HepG2 (cell line): ENCODE measurements around the gene DHTKD1. TPM values are rescaled to one million over a fixed set of nuclear protein-coding genes. Genes with fewer than 3 reads are reported as not detected.

ENCODE experiments used
- ARID2 ChIP-seq: sonication (generic); formaldehyde crosslinking; IDR thresholded peaks from 2 replicates; pipeline ENCODE4 v1.8.1; 2022; ENCODE audit warnings: mild to moderate bottlenecking, missing genetic modification reagents, borderline replicate concordance
- ATF1 ChIP-seq: IDR thresholded peaks from 2 replicates; pipeline ENCODE4 v1.6.1; 2016; ENCODE audit warnings: mild to moderate bottlenecking, control low read depth
- CHCHD3 ChIP-seq: sonication (generic); formaldehyde crosslinking; IDR thresholded peaks from 2 replicates; pipeline ENCODE4 v1.8.0; 2022; ENCODE audit warnings: mild to moderate bottlenecking, missing genetic modification reagents, moderate library complexity
- EED ChIP-seq: sonication (generic); formaldehyde crosslinking; IDR thresholded peaks from 2 replicates; pipeline ENCODE4 v1.5.0; 2020; ENCODE audit warnings: mild to moderate bottlenecking, missing genetic modification reagents
- EP300 ChIP-seq, 3 experiments: sonication (generic) in 1 of 3; formaldehyde crosslinking in 1 of 3; IDR thresholded peaks; 2 replicates each; pipeline versions ENCODE4 v1.5.1 to v1.6.1; 2011 to 2020; ENCODE audit warnings: low read depth in 2 of 3, low read length in 2 of 3, borderline replicate concordance in 1 of 3, improper control_type of control experiment in 1 of 3, mild to moderate bottlenecking in 1 of 3, missing genetic modification reagents in 1 of 3, moderate library complexity in 1 of 3
- GLI4 ChIP-seq: sonication (generic); formaldehyde crosslinking; IDR thresholded peaks from 2 replicates; pipeline ENCODE4 v1.5.1; 2020; ENCODE audit warnings: missing genetic modification reagents, mild to moderate bottlenecking, moderate library complexity, borderline replicate concordance
- GTF2F1 ChIP-seq: fragments of 150-350 bp; IDR thresholded peaks from 2 replicates; pipeline ENCODE4 v1.6.1; 2014; ENCODE audit warnings: low read length
- KAT7 ChIP-seq: IDR thresholded peaks from 2 replicates; pipeline ENCODE4 v1.6.1; 2018; ENCODE audit warnings: borderline replicate concordance, missing compliant biosample characterization
- MLLT10 ChIP-seq: sonication (generic); formaldehyde crosslinking; IDR thresholded peaks from 2 replicates; pipeline ENCODE4 v1.4.0; 2020; ENCODE audit warnings: missing genetic modification reagents
- NFIB ChIP-seq: sonication (generic); formaldehyde crosslinking; IDR thresholded peaks from 2 replicates; pipeline ENCODE4 v1.9.0; 2021; ENCODE audit warnings: missing genetic modification reagents, mild to moderate bottlenecking, borderline replicate concordance
- NFKBIZ ChIP-seq: IDR thresholded peaks from 2 replicates; pipeline ENCODE4 v1.6.1; 2018; ENCODE audit warnings: missing genetic modification reagents, missing compliant biosample characterization
- NR2C2 ChIP-seq: sonication (generic); formaldehyde crosslinking; IDR thresholded peaks from 2 replicates; pipeline ENCODE4 v1.4.0; 2020; ENCODE audit warnings: missing genetic modification reagents, mild to moderate bottlenecking, moderate library complexity, borderline replicate concordance
- NR3C1 ChIP-seq: sonication (generic); formaldehyde crosslinking; IDR thresholded peaks from 2 replicates; pipeline ENCODE4 v1.4.0; 2020; ENCODE audit warnings: missing genetic modification reagents
- PHB2 ChIP-seq: fragments of 450-650 bp; IDR thresholded peaks from 2 replicates; pipeline ENCODE4 v1.6.1; 2018; ENCODE audit not compliant: partially characterized antibody
- RAD51 ChIP-seq: fragments of 450-650 bp; IDR thresholded peaks from 2 replicates; pipeline ENCODE4 v1.6.1; 2016; ENCODE audit warnings: borderline replicate concordance
- STAG1 ChIP-seq: sonication (generic); formaldehyde crosslinking; IDR thresholded peaks from 2 replicates; pipeline ENCODE4 v1.4.0; 2020; ENCODE audit warnings: missing genetic modification reagents
- TCF7 ChIP-seq: sonication (generic); IDR thresholded peaks from 2 replicates; pipeline ENCODE4 v1.6.1; 2016; ENCODE audit warnings: antibody characterized with exemption, low read depth
- TCF7L2 ChIP-seq: IDR thresholded peaks from 2 replicates; pipeline ENCODE4 v1.6.1; 2011; ENCODE audit warnings: mild to moderate bottlenecking, low read depth, low read length, moderate library complexity
- TEAD3 ChIP-seq: optimal IDR thresholded peaks from 2 replicates; pipeline ENCODE3; 2016; ENCODE audit warnings: borderline replicate concordance
- ZBTB38 ChIP-seq: sonication (generic); formaldehyde crosslinking; IDR thresholded peaks from 2 replicates; pipeline ENCODE4 v1.5.1; 2020; ENCODE audit warnings: mild to moderate bottlenecking, missing genetic modification reagents
- ZBTB8A ChIP-seq: sonication (generic); formaldehyde crosslinking; IDR thresholded peaks from 2 replicates; pipeline ENCODE4 v1.4.0; 2020; ENCODE audit warnings: mild to moderate bottlenecking, low read depth, missing genetic modification reagents, borderline replicate concordance
- ZFAT ChIP-seq: sonication (generic); formaldehyde crosslinking; conservative IDR thresholded peaks from 2 replicates; pipeline ENCODE4 v1.8.1; 2023; ENCODE audit warnings: missing genetic modification reagents, inconsistent platforms
- ZFP62 ChIP-seq: sonication (generic); formaldehyde crosslinking; IDR thresholded peaks from 2 replicates; pipeline ENCODE4 v1.4.0; 2020; ENCODE audit warnings: missing genetic modification reagents
- ZMYM4 ChIP-seq: sonication (generic); formaldehyde crosslinking; IDR thresholded peaks from 2 replicates; pipeline ENCODE4 v1.8.1; 2023; ENCODE audit warnings: mild to moderate bottlenecking, missing genetic modification reagents
- ZNF124 ChIP-seq: sonication (generic); formaldehyde crosslinking; IDR thresholded peaks from 2 replicates; pipeline ENCODE4 v1.4.0; 2020; ENCODE audit warnings: missing genetic modification reagents
- ZNF292 ChIP-seq: sonication (generic); formaldehyde crosslinking; IDR thresholded peaks from 2 replicates; pipeline ENCODE4 v1.8.1; 2022; ENCODE audit warnings: mild to moderate bottlenecking, low read depth, missing genetic modification reagents, borderline replicate concordance
- ZNF33A ChIP-seq: sonication (generic); formaldehyde crosslinking; IDR thresholded peaks from 2 replicates; pipeline ENCODE4 v1.5.1; 2020; ENCODE audit warnings: missing genetic modification reagents, mild to moderate bottlenecking, moderate library complexity, borderline replicate concordance
- ZNF749 ChIP-seq: sonication (generic); formaldehyde crosslinking; IDR thresholded peaks from 2 replicates; pipeline ENCODE4 v1.8.0; 2022; ENCODE audit warnings: mild to moderate bottlenecking, missing genetic modification reagents, moderate library complexity, borderline replicate concordance
- ZNF766 ChIP-seq: sonication (generic); formaldehyde crosslinking; IDR thresholded peaks from 2 replicates; pipeline ENCODE4 v1.5.0; 2020; ENCODE audit warnings: missing genetic modification reagents, borderline replicate concordance
- ZNF878 ChIP-seq: sonication (generic); formaldehyde crosslinking; IDR thresholded peaks from 2 replicates; pipeline ENCODE4 v1.8.1; 2023; ENCODE audit warnings: mild to moderate bottlenecking, missing genetic modification reagents, moderate library complexity
- ZSCAN9 ChIP-seq: IDR thresholded peaks from 2 replicates; pipeline ENCODE4 v1.6.1; 2016; ENCODE audit warnings: borderline replicate concordance
- polyA plus RNA-seq, 8 experiments: library from polyadenylated mRNA; depleted of rRNA in 3 of 8; stranded (reverse) in 7 of 8; unstranded in 1 of 8; fragments of >200 nt; fragmentation: Illumina TruSeq in 4 of 8; extraction: Trizol in 4 of 8; gene quantifications; 2 replicates each; pipeline versions ENCODE4 v1.2.1 to v1.2.3, GENCODE V29; 2011 to 2016; ENCODE audit warnings: low read depth in 4 of 8, missing spikeins in 1 of 8, mixed read lengths in 1 of 8; ENCODE audit not compliant: insufficient read depth in 1 of 8
- total RNA-seq, 5 experiments: library from RNA; depleted of rRNA; stranded (reverse); fragments of >200 nt; fragmentation: Illumina TruSeq; extraction: Trizol; gene quantifications; 2 replicates each; pipeline ENCODE4 v1.2.3, GENCODE V29; 2016; ENCODE audit warnings: low read depth in 1 of 5
- TF ChIP-seq, protein P1 (sequence below): sonication (generic); formaldehyde crosslinking; IDR thresholded peaks from 2 replicates; pipeline ENCODE4 v1.5.0; 2020; ENCODE audit warnings: mild to moderate bottlenecking, missing genetic modification reagents

The DHTKD1 gene
- total and polyA plus RNA-seq, 2 of the 13 experiments (the other 11 are each of a cell fraction or from before 2014, with no cell fraction given) = 9.6 to 14.1 TPM

DNA sequence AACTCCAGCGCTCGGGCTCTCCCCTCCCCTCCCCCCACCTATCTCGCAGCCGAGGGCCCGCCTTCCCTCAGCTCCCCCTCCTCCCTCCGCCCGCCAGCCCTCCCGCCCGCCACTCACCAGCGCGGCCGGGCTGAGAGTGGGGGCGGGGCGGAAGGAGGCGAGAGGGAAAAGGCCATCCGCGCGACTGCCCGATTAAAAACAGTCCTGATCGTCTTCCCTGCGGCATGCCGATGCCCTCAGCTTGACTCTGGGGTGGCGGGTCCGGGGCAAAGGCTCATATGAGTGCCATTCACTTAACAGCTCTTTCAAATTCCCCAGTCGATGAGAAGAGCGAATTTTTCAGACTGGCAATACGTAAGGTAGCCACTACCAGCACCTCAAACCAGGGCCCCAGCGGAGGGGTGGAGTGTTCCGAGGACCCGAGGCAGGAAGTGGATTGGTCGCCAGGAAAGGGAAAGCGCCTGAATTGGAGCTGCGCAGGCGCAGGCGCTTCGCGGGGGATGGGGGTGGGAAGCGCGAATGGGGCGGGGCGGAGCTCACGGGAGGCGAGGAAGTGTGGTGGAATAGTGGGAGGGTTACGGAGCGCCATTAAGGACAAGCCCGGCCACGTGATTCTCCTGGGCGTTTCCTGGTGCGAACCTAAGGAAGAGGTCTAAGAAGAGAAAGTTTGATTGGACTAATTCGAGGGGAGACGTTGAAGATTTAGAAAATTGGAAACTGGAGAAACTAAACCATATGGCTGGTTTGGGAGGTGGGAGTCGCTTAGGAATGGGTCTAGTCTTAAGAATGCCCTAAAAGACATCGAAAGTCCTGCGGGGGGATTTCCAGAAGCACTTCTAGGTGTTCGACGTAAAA lies 25.7 kb upstream of the DHTKD1 start, which contains the start of gene UPF2 (continued):
- TF ChIP-seq EP300 (IDR thresholded peaks at IDR 0.05; ENCODE audit: low read depth in 2 of 2, low read length in 2 of 2) (0 out of 4 replicates have a peak, but pooled peaks of 1 of the 2 experiments have one; percentile 2), EP300 (CRISPR knock-in tag; IDR thresholded peaks at IDR 0.05; ENCODE audit: borderline replicate concordance) (no peak), EED (CRISPR knock-in tag) (no peak), RAD51 (peak; percentile 70), TCF7 (no peak), ZNF749 (CRISPR knock-in tag) (no peak), STAG1 (CRISPR knock-in tag) (no peak), GLI4 (CRISPR knock-in tag) (no peak), TEAD3 (CRISPR knock-in tag) (no peak), TCF7L2 (no peak), ARID2 (no peak), MLLT10 (CRISPR knock-in tag) (no peak), ZNF33A (no peak), NR2C2 (CRISPR knock-in tag) (peak; percentile 75), NFKBIZ (CRISPR knock-in tag) (no peak; the same call in 1 of the 2 replicates), ZMYM4 (CRISPR knock-in tag) (peak; percentile 58; the same call in 1 of the 2 replicates), KAT7 (CRISPR knock-in tag) (no peak), ZBTB38 (peak; percentile 20; the same call in 1 of the 2 replicates), ZNF878 (CRISPR knock-in tag) (no peak), NR3C1 (CRISPR knock-in tag) (no peak), ATF1 (CRISPR knock-in tag) (no peak; the same call in 1 of the 2 replicates), ZBTB8A (CRISPR knock-in tag) (no peak), GTF2F1 (no peak), CHCHD3 (CRISPR knock-in tag) (no peak), NFIB (no peak), ZNF292 (no peak), ZNF124 (CRISPR knock-in tag) (no peak), ZSCAN9 (CRISPR knock-in tag) (no peak; the same call in 1 of the 2 replicates), ZFAT (CRISPR knock-in tag) (no peak), ZFP62 (no peak), PHB2 (no peak), ZNF766 (CRISPR knock-in tag) (no peak; the same call in 1 of the 2 replicates)
- TF ChIP-seq, protein P1, sequence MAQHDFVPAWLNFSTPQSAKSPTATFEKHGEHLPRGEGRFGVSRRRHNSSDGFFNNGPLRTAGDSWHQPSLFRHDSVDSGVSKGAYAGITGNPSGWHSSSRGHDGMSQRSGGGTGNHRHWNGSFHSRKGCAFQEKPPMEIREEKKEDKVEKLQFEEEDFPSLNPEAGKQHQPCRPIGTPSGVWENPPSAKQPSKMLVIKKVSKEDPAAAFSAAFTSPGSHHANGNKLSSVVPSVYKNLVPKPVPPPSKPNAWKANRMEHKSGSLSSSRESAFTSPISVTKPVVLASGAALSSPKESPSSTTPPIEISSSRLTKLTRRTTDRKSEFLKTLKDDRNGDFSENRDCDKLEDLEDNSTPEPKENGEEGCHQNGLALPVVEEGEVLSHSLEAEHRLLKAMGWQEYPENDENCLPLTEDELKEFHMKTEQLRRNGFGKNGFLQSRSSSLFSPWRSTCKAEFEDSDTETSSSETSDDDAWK (CRISPR knock-in tag) = no peak
